Naive thymus-derived CD4-positive, alpha-beta T cell (primary cell): ENCODE measurements around the gene KRTAP12-2. TPM values are rescaled to one million over a fixed set of nuclear protein-coding genes. Genes with fewer than 3 reads are reported as not detected.
"Not testable (repeated sequence)": the region's sequence is repeated elsewhere in the genome, so short reads cannot be mapped to it uniquely, and the experiment has no call there.

Experiments used
- ATAC-seq: fragments of 150-1000 bp; cut with Tn5 transposase; 2 replicates; pipeline ENCODE4 v1.10.0; 2021; ENCODE audit warnings: mild to moderate bottlenecking, moderate library complexity
- CTCF ChIA-PET: fragments of 350-600 bp; sonication (Branson Sonifier 250); formaldehyde crosslinking; loops from one replicate; lab custom pipeline; 2021; ENCODE audit warnings: antibody characterized with exemption; lab: Charles Lee
- POLR2A ChIA-PET: fragments of 350-600 bp; sonication (Branson Sonifier 250); formaldehyde crosslinking; loops from one replicate; lab custom pipeline; 2021; ENCODE audit warnings: antibody characterized with exemption, inconsistent platforms; lab: Charles Lee
- DNase-seq, 9 donors: peaks; one replicate each; pipeline versions ENCODE4 v3.0.0 to v3.0.0-alpha.2; 2020 to 2022; ENCODE audit warnings: mixed read lengths in 1 of 9
- H3K27ac ChIP-seq: one replicate; pipeline ENCODE4 v1.7.0; 2013; ENCODE audit warnings: mild to moderate bottlenecking, low read depth, low read length, moderate library complexity
- H3K27me3 ChIP-seq, 2 donors: one replicate each; pipeline ENCODE4 v1.7.0; 2013; ENCODE audit warnings: low read length in 2 of 2, mild to moderate bottlenecking in 2 of 2, moderate library complexity in 2 of 2; ENCODE audit not compliant: control insufficient read depth in 2 of 2, insufficient read depth in 2 of 2
- H3K36me3 ChIP-seq, 3 experiments: 1 replicate in 2 of 3; 2 replicates in 1 of 3; pipeline ENCODE4 v1.7.0; 2013; ENCODE audit warnings: low read length in 3 of 3, mild to moderate bottlenecking in 3 of 3, moderate library complexity in 1 of 3; ENCODE audit not compliant: insufficient read depth in 3 of 3, control insufficient read depth in 2 of 3
- H3K4me1 ChIP-seq, 2 donors: one replicate each; pipeline ENCODE4 v1.7.0; 2013; ENCODE audit warnings: low read length in 2 of 2, mild to moderate bottlenecking in 2 of 2, moderate library complexity in 1 of 2; ENCODE audit not compliant: control insufficient read depth in 2 of 2, insufficient read depth in 2 of 2
- H3K4me3 ChIP-seq: 2 replicates; pipeline ENCODE4 v1.7.0; 2013; ENCODE audit warnings: mild to moderate bottlenecking, low read length
- H3K9me3 ChIP-seq, 3 experiments: 1 replicate in 2 of 3; 2 replicates in 1 of 3; pipeline ENCODE4 v1.7.0; 2013; ENCODE audit warnings: low read length in 3 of 3; ENCODE audit not compliant: control insufficient read depth in 2 of 3
- H3K27ac Mint-ChIP-seq, 9 donors: one replicate each; pipeline ENCODE4 v1.8.0; 2020 to 2022; ENCODE audit warnings: mixed read lengths in 9 of 9, mild to moderate bottlenecking in 8 of 9, moderate library complexity in 5 of 9, inconsistent platforms in 2 of 9
- H3K27me3 Mint-ChIP-seq, 5 donors: one replicate each; pipeline ENCODE4 v1.8.0; 2021 to 2022; ENCODE audit warnings: mixed read lengths in 5 of 5, mild to moderate bottlenecking in 1 of 5
- H3K36me3 Mint-ChIP-seq, 5 donors: one replicate each; pipeline ENCODE4 v1.8.0; 2020 to 2022; ENCODE audit warnings: mixed read lengths in 5 of 5, mild to moderate bottlenecking in 3 of 5, inconsistent platforms in 1 of 5
- H3K4me1 Mint-ChIP-seq, 7 donors: one replicate each; pipeline ENCODE4 v1.8.0; 2020 to 2022; ENCODE audit warnings: mixed read lengths in 7 of 7, mild to moderate bottlenecking in 3 of 7, inconsistent platforms in 1 of 7
- H3K4me3 Mint-ChIP-seq, 10 donors: one replicate each; pipeline ENCODE4 v1.8.0; 2020 to 2022; ENCODE audit warnings: mild to moderate bottlenecking in 10 of 10, mixed read lengths in 10 of 10, moderate library complexity in 6 of 10, inconsistent platforms in 2 of 10
- H3K9me3 Mint-ChIP-seq, 11 donors: one replicate each; pipeline ENCODE4 v1.8.0; 2020 to 2022; ENCODE audit warnings: mixed read lengths in 11 of 11, mild to moderate bottlenecking in 4 of 11, inconsistent platforms in 1 of 11, moderate library complexity in 1 of 11
- intact Hi-C, 2 donors: fragments of 100-400 bp; cut with micrococcal nuclease; formaldehyde crosslinking; loops; one replicate each; pipeline ENCODE4 v1.15.1; 2023
- polyA plus RNA-seq, 2 donors: library from polyadenylated mRNA; unstranded; fragments of 300-500 nt; fragmentation: Illumina TruSeq; gene quantifications; one replicate each; pipeline ENCODE4 v1.2.3, GENCODE V29; 2021
- total RNA-seq, 6 experiments: library from RNA in 5 of 6; stranded (reverse) in 5 of 6; gene quantifications; 1 replicate in 5 of 6; 2 replicates in 1 of 6; pipeline ENCODE4 v1.2.3 and lab custom pipeline; 2021 to 2026

Gene KRTAP12-2
- total and polyA plus RNA-seq, 7 experiments from 2014 or later = not detected

- intact Hi-C loops = no loop called here
- POLR2A ChIA-PET = no interaction called here
- DNase-seq = no peak
- no peak overlapping the region for H3K27ac ChIP-seq
- Mint-ChIP-seq H3K36me3 (no peaks in the 10 kb centered on the region), H3K27me3 (peaks cover 4 to 37% (median 8%) of the 10 kb centered on the region in 5 donors), H3K27ac (peak overlapping the region in 1 of 9 donors; percentile 28), H3K4me3 (no peak overlapping the region), H3K4me1 (peaks cover 5 to 27% (median 12%) of the 10 kb centered on the region in 7 donors), H3K9me3 (peaks cover 0 to 3% (median 0%) of the 10 kb centered on the region in 11 donors)
- no peaks in the 10 kb centered on the region for H3K36me3 ChIP-seq
- H3K9me3 ChIP-seq = no peaks in the 10 kb centered on the region
- H3K4me1 ChIP-seq = no peaks in the 10 kb centered on the region
- no peak for ATAC-seq
- no peak overlapping the region for H3K4me3 ChIP-seq
- CTCF ChIA-PET = interaction anchor here (0.6 to 0.7 kb wide), 2 partner anchors 183 to 186 kb away, joined by 3 read pairs; partner anchors contain the start of gene PTTG1IP
- no peaks in the 10 kb centered on the region for H3K27me3 ChIP-seq
These were observed 20.3 kb upstream of the KRTAP12-2 start for GRCh38 chr21:44686843-44687561.

- intact Hi-C loops = no loop called here
- Histone ChIP-seq H3K9me3 (no peaks in the 10 kb centered on the region), H3K27ac (no peak overlapping the region), H3K4me1 (no peaks in the 10 kb centered on the region), H3K36me3 (no peaks in the 10 kb centered on the region), H3K4me3 (no peak overlapping the region), H3K27me3 (no peaks in the 10 kb centered on the region)
- ATAC-seq (no peak), DNase-seq (no peak)
- POLR2A ChIA-PET = no interaction called here
- peaks cover 2 to 19% (median 7%) of the 10 kb centered on the region in 7 donors for H3K4me1 Mint-ChIP-seq
- CTCF ChIA-PET = interaction anchor here (0.6 to 0.7 kb wide), 2 partner anchors 182 to 187 kb away, joined by 3 read pairs; partner anchors contain the start of gene PTTG1IP
- H3K27me3 Mint-ChIP-seq = peaks cover 4 to 31% (median 8%) of the 10 kb centered on the region in 5 donors
- no peaks in the 10 kb centered on the region for H3K9me3 Mint-ChIP-seq
- peak overlapping the region in 1 of 9 donors; percentile 81 for H3K27ac Mint-ChIP-seq
- H3K36me3 Mint-ChIP-seq = no peaks in the 10 kb centered on the region
- H3K4me3 Mint-ChIP-seq = peak overlapping the region in 2 of 10 donors; percentile 18 to 65
These were observed 19.5 kb upstream of the KRTAP12-2 start for GRCh38 chr21:44686000-44686781.

GRCh38 chr21:44685050-44685449, 18.3 kb upstream of the KRTAP12-2 start:
- H3K27me3 ChIP-seq, DNase-seq, H3K9me3 ChIP-seq, POLR2A ChIA-PET, CTCF ChIA-PET, H3K4me3 ChIP-seq, ATAC-seq, H3K27ac ChIP-seq, H3K4me1 ChIP-seq, H3K9me3 Mint-ChIP-seq, intact Hi-C loops, H3K36me3 ChIP-seq, H3K36me3 Mint-ChIP-seq, H3K4me3 Mint-ChIP-seq: not testable (repeated sequence)
- H3K27ac Mint-ChIP-seq = peak overlapping the region in 1 of 9 donors; percentile 38
- peaks cover 0 to 12% (median 4%) of the 10 kb centered on the region in 7 donors for H3K4me1 Mint-ChIP-seq
- peaks cover 4 to 34% (median 8%) of the 10 kb centered on the region in 5 donors for H3K27me3 Mint-ChIP-seq

GRCh38 chr21:44684483-44684882, 17.8 kb upstream of the KRTAP12-2 start:
- ATAC-seq (no peak), DNase-seq (no peak)
- no peak overlapping the region for H3K27ac Mint-ChIP-seq
- CTCF ChIA-PET = no interaction called here
- H3K36me3 ChIP-seq = no peaks in the 10 kb centered on the region
- H3K4me3 ChIP-seq = no peak overlapping the region
- peaks cover 4 to 37% (median 8%) of the 10 kb centered on the region in 5 donors for H3K27me3 Mint-ChIP-seq
- intact Hi-C loops = no loop called here
- no peak overlapping the region for H3K27ac ChIP-seq
- H3K9me3 Mint-ChIP-seq = peaks cover 0 to 5% (median 0%) of the 10 kb centered on the region in 11 donors
- H3K9me3 ChIP-seq = no peaks in the 10 kb centered on the region
- no peaks in the 10 kb centered on the region for H3K36me3 Mint-ChIP-seq
- H3K4me3 Mint-ChIP-seq = no peak overlapping the region
- peaks cover 0 to 10% (median 4%) of the 10 kb centered on the region in 7 donors for H3K4me1 Mint-ChIP-seq
- H3K4me1 ChIP-seq = no peaks in the 10 kb centered on the region
- H3K27me3 ChIP-seq = no peaks in the 10 kb centered on the region
- POLR2A ChIA-PET = no interaction called here

- H3K4me3 ChIP-seq = no peak overlapping the region
- H3K4me3 Mint-ChIP-seq = no peak overlapping the region
- ChIA-PET CTCF (no interaction called here), POLR2A (no interaction called here)
- H3K9me3 Mint-ChIP-seq = peaks cover 0 to 6% (median 0%) of the 10 kb centered on the region in 11 donors
- intact Hi-C loops = no loop called here
- DNase-seq (no peak), ATAC-seq (no peak)
- no peaks in the 10 kb centered on the region for H3K27me3 ChIP-seq
- no peaks in the 10 kb centered on the region for H3K36me3 ChIP-seq
- H3K27ac Mint-ChIP-seq = no peak overlapping the region
- no peaks in the 10 kb centered on the region for H3K4me1 ChIP-seq
- H3K9me3 ChIP-seq = no peaks in the 10 kb centered on the region
- H3K27me3 Mint-ChIP-seq = peaks cover 4 to 38% (median 8%) of the 10 kb centered on the region in 5 donors
- no peak overlapping the region for H3K27ac ChIP-seq
- peaks cover 0 to 10% (median 4%) of the 10 kb centered on the region in 7 donors for H3K4me1 Mint-ChIP-seq
- no peaks in the 10 kb centered on the region for H3K36me3 Mint-ChIP-seq
These were observed 17.4 kb upstream of the KRTAP12-2 start for GRCh38 chr21:44684077-44684476.

GRCh38 chr21:44682580-44683151, 15.9 kb upstream of the KRTAP12-2 start:
- POLR2A ChIA-PET = interaction anchor here (1.2 kb wide), 1 partner anchor 21 kb away, joined by 3 read pairs; no protein-coding TSS in a partner anchor
- H3K36me3 Mint-ChIP-seq = no peaks in the 10 kb centered on the region

More at GRCh38 chr21:44682580-44683151, 15.9 kb upstream of the KRTAP12-2 start:
- Histone ChIP-seq H3K4me3 (no peak overlapping the region), H3K4me1 (no peaks in the 10 kb centered on the region), H3K9me3 (no peaks in the 10 kb centered on the region), H3K36me3 (no peaks in the 10 kb centered on the region), H3K27ac (no peak overlapping the region), H3K27me3 (no peaks in the 10 kb centered on the region)
- Mint-ChIP-seq H3K27ac (no peak overlapping the region), H3K27me3 (peaks cover 4 to 36% (median 8%) of the 10 kb centered on the region in 5 donors), H3K4me1 (peaks cover 0 to 10% (median 4%) of the 10 kb centered on the region in 7 donors), H3K9me3 (peaks cover 0 to 6% (median 0%) of the 10 kb centered on the region in 11 donors), H3K4me3 (no peak overlapping the region)
- DNase-seq = no peak
- ATAC-seq = no peak
- CTCF ChIA-PET = no interaction called here
- intact Hi-C loops = no loop called here
